HG03442 (cell line): ENCODE results near the gene TNFRSF13B.

Experiments
- ATAC-seq: cut with Tn5 transposase; IDR thresholded peaks from one replicate; pipeline ENCODE4 v1.9.1; 2021; ENCODE audit warnings: mild to moderate bottlenecking, moderate library complexity; ENCODE audit not compliant: unreplicated experiment

Gene TNFRSF13B

GRCh38 chr17:16939606-16940115, 32.3 kb downstream of the TNFRSF13B start:
- no peak for ATAC-seq

GRCh38 chr17:16939208-16939576, 32.7 kb downstream of the TNFRSF13B start:
- ATAC-seq: no peak

DNA sequence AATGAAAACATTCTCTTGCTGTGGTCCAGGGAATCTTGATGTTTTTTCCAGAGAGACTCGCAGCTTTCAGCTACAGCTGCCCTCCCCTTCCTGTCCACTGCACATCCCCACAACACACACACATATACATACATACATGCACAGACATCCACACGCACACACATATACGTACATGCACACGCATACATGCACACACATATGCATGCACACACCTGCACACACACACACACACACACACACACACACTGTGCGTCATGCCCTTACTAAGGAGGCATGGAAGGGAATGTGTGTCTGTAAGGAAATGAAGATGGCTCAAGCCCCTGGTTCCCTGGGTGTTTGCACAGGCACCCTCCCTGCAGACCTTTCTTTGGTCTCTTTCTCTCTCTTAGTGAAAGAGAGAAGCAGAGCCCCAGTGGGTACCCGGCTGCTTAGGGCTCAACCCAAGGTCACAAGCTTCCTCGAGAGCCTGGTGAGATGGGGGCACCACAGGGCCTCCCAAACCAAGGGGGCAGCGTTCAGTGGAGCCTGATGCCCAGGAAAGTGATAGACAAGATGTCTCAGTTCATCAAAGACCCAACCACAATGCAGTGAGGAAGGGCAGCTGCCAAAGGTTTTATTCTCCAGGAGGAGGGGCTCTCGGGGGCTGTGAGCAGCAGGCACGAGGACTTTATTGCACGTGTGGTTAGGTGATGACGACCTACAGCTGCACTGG, 33.3 kb downstream of the TNFRSF13B start:
- no peak for ATAC-seq

GRCh38 chr17:16938031-16938430, 33.9 kb downstream of the TNFRSF13B start:
- ATAC-seq: no peak

DNA sequence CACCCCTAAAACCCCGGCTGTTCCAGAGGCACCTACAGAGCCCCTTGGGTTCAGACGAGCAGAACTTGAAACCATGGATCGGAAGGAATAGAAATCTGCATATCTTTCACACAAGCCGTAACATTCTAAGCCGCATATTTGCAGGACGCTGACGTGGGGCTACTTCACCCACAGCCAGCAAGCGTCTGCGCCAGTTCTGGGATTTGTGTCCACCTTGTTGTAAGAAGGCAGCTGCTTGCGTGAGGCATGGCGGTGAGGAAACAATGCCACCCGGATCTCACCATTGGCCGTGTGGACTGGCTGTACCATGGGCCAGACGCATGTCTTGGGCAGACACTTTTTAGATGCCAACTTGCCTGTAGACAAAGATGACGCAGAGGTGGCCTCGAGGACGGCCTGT, 34.5 kb downstream of the TNFRSF13B start:
- no peak for ATAC-seq

DNA sequence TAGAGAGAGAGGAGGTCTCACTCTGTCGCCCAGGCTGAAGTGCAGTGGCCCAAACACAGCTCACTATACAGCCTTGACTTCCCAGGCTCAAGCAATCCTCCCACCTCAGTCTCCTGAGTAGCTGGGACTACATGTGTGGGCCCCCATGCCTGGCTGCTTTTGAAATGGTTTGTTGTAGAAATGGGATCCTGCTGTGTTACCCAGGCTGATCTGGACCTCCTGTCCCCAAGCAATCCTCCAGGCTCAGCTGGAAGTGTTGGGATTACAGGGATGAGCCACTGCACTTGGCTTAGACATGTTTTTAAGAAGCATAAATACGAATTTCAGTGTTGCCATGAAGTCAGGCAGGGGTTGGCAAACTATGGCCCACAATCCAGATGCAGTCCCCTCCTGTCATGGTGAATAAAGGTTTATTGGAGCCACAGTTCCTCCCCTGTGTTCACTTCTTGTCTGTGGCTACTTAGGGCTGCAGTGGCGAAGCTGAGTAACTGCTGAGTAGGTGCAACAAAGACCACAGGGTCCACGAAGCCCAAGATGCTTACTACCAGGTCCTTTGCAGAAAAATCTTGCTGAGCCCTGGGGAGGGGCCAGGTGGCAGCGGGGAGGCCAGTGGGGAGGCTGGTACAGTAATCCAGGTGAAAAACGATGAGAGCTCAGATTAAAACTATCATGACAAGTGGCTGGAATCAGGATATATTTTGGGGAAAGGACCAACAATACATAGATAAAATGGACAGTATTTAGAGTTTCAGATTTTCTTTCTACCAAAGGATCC, 35.2 kb downstream of the TNFRSF13B start:
- ATAC-seq: no peak

- no peak for ATAC-seq
These were observed 36.1 kb downstream of the TNFRSF13B start for GRCh38 chr17:16935786-16936185.

DNA sequence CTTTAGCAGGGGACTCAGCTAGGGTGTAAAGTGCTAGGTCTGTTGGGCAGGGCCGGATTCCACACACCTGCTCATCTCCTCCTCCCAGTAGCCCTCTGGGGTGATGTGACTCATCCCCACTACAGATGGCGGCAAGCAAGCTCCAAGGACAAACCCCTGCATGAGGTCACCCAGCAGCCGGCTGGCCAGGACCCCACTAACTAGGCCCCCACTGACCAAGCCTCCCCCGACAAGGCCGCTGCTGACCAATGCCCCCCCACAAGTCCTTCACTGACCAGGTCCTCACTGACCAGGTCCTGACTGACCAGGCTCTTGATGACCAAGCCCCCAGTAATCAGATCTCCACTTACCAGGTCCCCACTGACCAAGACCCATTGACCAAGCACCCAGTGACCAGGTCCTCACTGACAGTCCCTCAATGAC, 36.7 kb downstream of the TNFRSF13B start:
- no peak for ATAC-seq

DNA sequence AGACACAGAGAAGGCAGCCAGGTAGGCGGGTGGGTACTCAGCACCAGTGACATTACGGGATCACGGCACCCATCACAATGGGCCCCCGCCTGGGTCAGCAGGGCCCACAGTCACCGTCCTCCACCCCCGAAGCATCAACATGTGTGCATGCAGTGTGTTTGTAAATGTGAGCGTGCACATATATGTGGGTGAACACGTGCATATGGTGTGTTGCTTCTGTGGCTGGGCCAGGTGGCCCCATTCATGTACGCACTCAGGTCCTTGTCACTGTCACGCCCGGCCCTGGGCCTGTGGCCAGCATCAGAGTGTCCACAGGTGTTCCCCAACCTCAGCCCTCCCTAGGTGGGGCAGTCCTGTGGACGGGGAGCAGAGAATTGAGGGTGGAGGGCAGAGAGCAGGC, 37.1 kb downstream of the TNFRSF13B start:
- ATAC-seq: no peak

DNA sequence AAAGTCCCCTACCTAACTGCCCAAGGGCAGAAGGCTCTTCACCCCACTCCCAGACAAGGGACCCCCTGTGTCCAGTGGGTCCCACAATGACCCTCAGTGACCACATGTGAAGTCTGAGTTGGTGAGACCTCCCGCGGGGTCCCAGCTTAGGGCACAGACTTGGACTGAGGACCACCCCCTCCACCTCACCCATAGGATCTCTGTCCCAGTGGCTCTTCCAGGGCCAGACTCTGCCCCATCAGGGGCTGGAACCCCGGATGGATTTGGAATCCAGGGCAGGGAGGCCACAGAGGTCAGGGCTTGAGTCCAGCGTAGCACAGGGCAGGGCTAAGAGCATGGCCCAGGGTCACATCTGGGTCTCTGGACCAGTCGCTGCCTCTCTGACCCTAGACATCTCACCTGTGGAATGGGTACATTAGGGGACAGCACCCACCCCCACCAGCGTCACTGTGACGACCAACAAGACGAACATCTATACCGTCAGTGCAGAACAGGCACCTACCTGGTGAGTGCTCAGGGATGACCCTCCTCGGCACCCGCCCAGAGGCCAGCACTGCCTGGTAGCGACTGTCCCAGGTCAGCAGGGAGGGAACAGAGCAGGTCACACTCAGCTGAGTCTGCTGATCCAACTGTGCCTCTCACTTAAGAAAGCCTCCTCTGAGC, 37.7 kb downstream of the TNFRSF13B start:
- no peak for ATAC-seq

DNA sequence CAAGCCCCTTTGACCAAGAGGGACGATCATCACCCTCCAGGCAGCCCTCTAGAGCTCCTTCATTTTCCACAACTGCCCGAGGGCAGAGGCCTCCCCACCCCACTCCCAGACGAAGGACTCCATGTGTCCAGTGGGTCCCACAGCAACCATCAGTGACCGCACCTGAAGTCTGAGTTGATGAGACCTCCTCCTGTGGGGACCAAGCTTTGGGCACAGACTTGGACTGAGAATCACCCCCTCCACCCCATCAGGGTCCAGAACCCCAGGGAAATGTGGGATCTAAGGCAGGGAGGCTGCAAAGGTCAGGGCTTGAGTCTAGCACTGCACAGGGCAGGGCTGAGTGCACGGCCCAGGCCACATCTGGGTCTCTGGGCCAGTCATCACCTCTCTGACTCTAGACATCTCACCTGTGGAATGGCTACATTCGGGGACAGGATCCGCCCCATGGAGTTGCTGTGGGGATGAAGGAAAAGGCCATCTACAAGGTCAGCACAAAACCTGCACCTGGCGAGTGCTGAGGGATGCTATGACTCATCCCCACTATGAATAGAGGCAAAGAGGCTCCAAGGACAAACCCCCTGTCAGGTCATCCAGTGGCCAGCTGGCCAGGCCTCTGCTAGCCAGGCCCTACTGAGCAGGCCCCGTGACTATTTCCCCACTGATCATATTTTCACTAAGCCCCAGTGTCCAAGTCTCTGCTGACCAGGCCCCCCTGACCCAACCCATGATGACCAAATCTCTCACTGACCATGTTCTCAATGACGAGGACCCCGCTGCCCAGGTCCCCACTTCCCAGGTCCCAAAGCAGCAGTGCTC, 38.4 kb downstream of the TNFRSF13B start:
- no peak for ATAC-seq

GRCh38 chr17:16932611-16933010, 39.3 kb downstream of the TNFRSF13B start:
- no peak for ATAC-seq

DNA sequence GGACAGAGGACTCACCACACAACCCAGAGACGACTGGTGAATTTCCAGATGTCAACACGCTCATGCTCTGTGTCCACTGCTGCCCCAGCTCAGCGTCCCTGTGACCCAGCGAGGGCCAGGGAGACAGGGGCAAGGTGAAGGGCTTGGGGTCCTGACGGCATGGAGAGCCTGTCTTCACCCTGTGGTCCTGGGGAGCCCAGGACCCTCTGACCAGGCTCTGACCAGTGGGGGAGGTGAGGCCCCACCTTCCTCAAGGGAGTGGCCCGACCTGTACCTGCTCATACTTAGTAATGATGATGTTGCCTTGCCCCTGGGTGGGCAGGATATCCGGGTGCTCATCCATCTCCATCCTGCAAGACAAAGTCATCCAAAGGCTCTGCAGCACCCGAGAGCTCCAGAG, 39.8 kb downstream of the TNFRSF13B start:
- no peak for ATAC-seq

- ATAC-seq: no peak
These were observed 40.4 kb downstream of the TNFRSF13B start for GRCh38 chr17:16931318-16932060.

- ATAC-seq: no peak
These were observed 41.2 kb downstream of the TNFRSF13B start for GRCh38 chr17:16930571-16931317.

DNA sequence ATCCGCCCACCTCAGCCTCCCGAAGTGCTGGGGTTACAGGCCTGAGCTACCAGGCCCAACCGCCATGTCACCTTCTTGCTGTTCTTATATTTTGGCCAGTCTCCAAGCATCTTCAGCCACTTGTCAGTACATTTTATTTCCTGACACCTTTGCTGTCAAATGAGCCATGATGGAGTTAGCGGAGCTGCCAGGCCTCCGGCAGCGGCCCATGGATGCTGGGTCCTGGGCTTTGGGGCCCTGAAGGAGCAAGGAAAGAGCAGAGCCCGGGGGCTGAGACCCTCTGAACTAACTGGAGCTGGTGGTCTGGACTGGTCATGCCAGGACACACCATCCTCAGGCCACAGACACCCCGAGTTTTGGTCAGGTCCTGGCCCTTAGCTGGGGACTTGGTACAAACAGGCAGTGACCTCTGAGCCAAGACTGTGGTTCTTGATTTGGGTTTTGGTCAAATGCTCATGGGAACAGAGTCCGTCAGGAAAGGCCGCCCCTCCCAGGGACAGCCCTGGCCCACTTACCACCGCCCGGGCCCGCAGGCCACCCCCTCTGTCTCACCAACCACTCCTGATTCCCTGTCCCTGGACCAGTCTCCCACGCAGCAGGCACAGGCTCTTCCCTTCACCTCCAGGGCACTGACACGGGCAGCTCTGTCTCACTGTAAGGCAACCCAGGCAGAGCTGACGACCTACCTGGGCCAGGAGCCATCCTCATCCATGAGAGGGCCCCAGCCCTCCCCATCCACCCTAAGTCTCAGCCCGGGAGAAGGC, 42.0 kb downstream of the TNFRSF13B start:
- ATAC-seq: no peak

- ATAC-seq: no peak
These were observed 42.8 kb downstream of the TNFRSF13B start for GRCh38 chr17:16929035-16929680.

GRCh38 chr17:16928406-16929034, 43.4 kb downstream of the TNFRSF13B start:
- no peak for ATAC-seq
